Measurements from ENCODE around the gene ITIH1. TPM values are rescaled to one million over a fixed set of nuclear protein-coding genes. Genes with fewer than 3 reads are reported as not detected.

Gene ITIH1
- total RNA-seq, 3 donors from 2014 or later (not counting 1 experiment from before 2014, with no cell fraction given), result 0.56 TPM; not detected in 2

GRCh38 chr3:52784931-52785590, 7.7 kb downstream of the ITIH1 start:
- Histone ChIP-seq H3K9me3 (ENCODE audit: control insufficient read depth, insufficient read depth, low read length) (no peaks in the 10 kb centered on the region), H3K27ac (ENCODE audit: low read length) (no peak overlapping the region), H3K4me3 (ENCODE audit: low read length) (no peak overlapping the region), H3K4me1 (ENCODE audit: control insufficient read depth, insufficient read depth, low read length) (no peaks in the 10 kb centered on the region), H3K36me3 (ENCODE audit: control insufficient read depth, insufficient read depth, low read length) (no peaks in the 10 kb centered on the region), H3K27me3 (ENCODE audit: control insufficient read depth, insufficient read depth, low read length) (no peaks in the 10 kb centered on the region)
- Mint-ChIP-seq H3K27ac (no peak overlapping the region), H3K27me3 (ENCODE audit: low read depth in 2 of 2) (peaks cover 0 to 3% of the 10 kb centered on the region in 2 donors), H3K9me3 (no peaks in the 10 kb centered on the region), H3K4me1 (peaks cover 6 to 20% of the 10 kb centered on the region in 2 donors), H3K4me3 (no peak overlapping the region), H3K36me3 (no peaks in the 10 kb centered on the region)
- intact Hi-C loops (cut with micrococcal nuclease), result no loop called here
- 90% methylated on average over 5 of the region's 5 CpGs for WGBS (ENCODE audit: insufficient coverage)
- no peak for TF ChIP-seq CTCF (IDR thresholded peaks at IDR 0.05)
- DNase-seq, result no peak
- ATAC-seq, result no peak

- intact Hi-C loops (cut with micrococcal nuclease), result no loop called here
- Mint-ChIP-seq H3K9me3 (no peaks in the 10 kb centered on the region), H3K4me1 (peaks cover 6 to 13% of the 10 kb centered on the region in 2 donors), H3K4me3 (no peak overlapping the region), H3K36me3 (no peaks in the 10 kb centered on the region), H3K27ac (no peak overlapping the region), H3K27me3 (ENCODE audit: low read depth in 2 of 2) (peaks cover 0 to 3% of the 10 kb centered on the region in 2 donors)
- WGBS (ENCODE audit: insufficient coverage), result 84% methylated on average over 18 of the region's 19 CpGs
- no peaks in the 10 kb centered on the region for H3K4me1 ChIP-seq (ENCODE audit: control insufficient read depth, insufficient read depth, low read length)
- ATAC-seq (no peak), DNase-seq (no peak)
- no peaks in the 10 kb centered on the region for H3K9me3 ChIP-seq (ENCODE audit: control insufficient read depth, insufficient read depth, low read length)
- TF ChIP-seq CTCF (IDR thresholded peaks at IDR 0.05), result no peak
- no peaks in the 10 kb centered on the region for H3K27me3 ChIP-seq (ENCODE audit: control insufficient read depth, insufficient read depth, low read length)
- H3K27ac ChIP-seq (ENCODE audit: low read length), result no peak overlapping the region
- H3K4me3 ChIP-seq (ENCODE audit: low read length), result no peak overlapping the region
- H3K36me3 ChIP-seq (ENCODE audit: control insufficient read depth, insufficient read depth, low read length), result no peaks in the 10 kb centered on the region
These were observed 9.2 kb downstream of the ITIH1 start for GRCh38 chr3:52786330-52787215.

- no peak for TF ChIP-seq CTCF (IDR thresholded peaks at IDR 0.05)
- H3K9me3 Mint-ChIP-seq, result no peaks in the 10 kb centered on the region
- Histone ChIP-seq H3K4me1 (ENCODE audit: control insufficient read depth, insufficient read depth, low read length) (no peaks in the 10 kb centered on the region), H3K4me3 (ENCODE audit: low read length) (no peak overlapping the region), H3K9me3 (ENCODE audit: control insufficient read depth, insufficient read depth, low read length) (no peaks in the 10 kb centered on the region), H3K27ac (ENCODE audit: low read length) (no peak overlapping the region), H3K27me3 (ENCODE audit: control insufficient read depth, insufficient read depth, low read length) (no peaks in the 10 kb centered on the region), H3K36me3 (ENCODE audit: control insufficient read depth, insufficient read depth, low read length) (no peaks in the 10 kb centered on the region)
- H3K36me3 Mint-ChIP-seq, result no peaks in the 10 kb centered on the region
- ATAC-seq (no peak), DNase-seq (no peak)
- peaks cover 0 to 7% of the 10 kb centered on the region in 2 donors for H3K4me1 Mint-ChIP-seq
- WGBS (ENCODE audit: insufficient coverage), result 91% methylated on average over 11 of the region's 11 CpGs
- intact Hi-C loops (cut with micrococcal nuclease), result no loop called here
- no peak overlapping the region for H3K27ac Mint-ChIP-seq
- H3K4me3 Mint-ChIP-seq, result no peak overlapping the region
- peaks cover 0 to 3% of the 10 kb centered on the region in 2 donors for H3K27me3 Mint-ChIP-seq (ENCODE audit: low read depth in 2 of 2)
These were observed 9.8 kb downstream of the ITIH1 start for GRCh38 chr3:52787246-52787645.
